Measurements from ENCODE around the gene CCN6.

CCN6 gene

GRCh38 chr6:112022749-112023148 lies 31.2 kb upstream of the CCN6 start (continued):
- TF ChIP-seq HOXA7 (CRISPR knock-in tag; IDR thresholded peaks at IDR 0.05; ENCODE audit: borderline replicate concordance) (no peak), ZNF580 (tag by site-specific recombination; IDR thresholded peaks at IDR 0.05) (no peak)

GRCh38 chr6:112024464-112024863 lies 29.4 kb upstream of the CCN6 start:
- Histone ChIP-seq H3K4me3 (ENCODE audit: low read depth, low read length) (no peak overlapping the region), H3K9me3 (ENCODE audit: control insufficient read depth, insufficient read depth, low read depth, low read length) (no peaks in the 10 kb centered on the region), H3K4me1 (ENCODE audit: control insufficient read depth, insufficient read depth, low read length) (peaks cover 4% of the 10 kb centered on the region; the same call in 1 of the 2 replicates), H3K36me3 (ENCODE audit: control insufficient read depth in 2 of 2, insufficient read depth in 1 of 2, low read length in 2 of 2) (no peaks in the 10 kb centered on the region), H3K27ac (ENCODE audit: extremely low read depth, low read depth, low read length) (no peak overlapping the region)
- TF ChIP-seq ZBTB49 (tag by site-specific recombination; IDR thresholded peaks at IDR 0.05; ENCODE audit: low read depth): no peak
- no peak for TF ChIP-seq ZNF26 (tag by site-specific recombination; IDR thresholded peaks at IDR 0.05)
- TF ChIP-seq ZNF623 (tag by site-specific recombination; IDR thresholded peaks at IDR 0.05): peak; percentile 90
- TF ChIP-seq ZBTB6 (tag by site-specific recombination; IDR thresholded peaks at IDR 0.05): no peak
- TF ChIP-seq ZNF529 (tag by site-specific recombination; IDR thresholded peaks at IDR 0.05; ENCODE audit: insufficient replicate concordance): no peak
- ChIA-PET POLR2A (no interaction called here), CTCF (interaction anchor here (1.1 to 5.2 kb wide), 2 partner anchors 16 to 19 kb away, joined by 3 to 88 read pairs; no protein-coding TSS in a partner anchor)

- Histone ChIP-seq H3K9me3 (ENCODE audit: control insufficient read depth, insufficient read depth, low read depth, low read length) (no peaks in the 10 kb centered on the region), H3K4me1 (ENCODE audit: control insufficient read depth, insufficient read depth, low read length) (no peaks in the 10 kb centered on the region), H3K27ac (ENCODE audit: extremely low read depth, low read depth, low read length) (no peak overlapping the region), H3K36me3 (ENCODE audit: control insufficient read depth in 2 of 2, insufficient read depth in 1 of 2, low read length in 2 of 2) (no peaks in the 10 kb centered on the region), H3K4me3 (ENCODE audit: low read depth, low read length) (no peak overlapping the region)
- TF ChIP-seq ZBTB17 (tag by site-specific recombination; IDR thresholded peaks at IDR 0.05) (no peak), ZNF529 (tag by site-specific recombination; IDR thresholded peaks at IDR 0.05; ENCODE audit: insufficient replicate concordance) (no peak), ZNF704 (tag by site-specific recombination; IDR thresholded peaks at IDR 0.05) (no peak), ZNF623 (tag by site-specific recombination; IDR thresholded peaks at IDR 0.05) (no peak), TSHZ1 (tag by site-specific recombination; IDR thresholded peaks at IDR 0.05; ENCODE audit: borderline replicate concordance) (no peak), ZNF341 (tag by site-specific recombination; IDR thresholded peaks at IDR 0.05; ENCODE audit: low read depth) (no peak), ZNF280C (tag by site-specific recombination; IDR thresholded peaks at IDR 0.05) (no peak), ZNF266 (tag by site-specific recombination; IDR thresholded peaks at IDR 0.05; ENCODE audit: low read depth) (no peak), ZNF629 (tag by site-specific recombination; IDR thresholded peaks at IDR 0.05) (no peak)
- ChIA-PET CTCF (interaction anchor here (0.6 to 5.2 kb wide), 7 partner anchors 9 to 1014 kb away, joined by 3 to 88 read pairs (median 11); no protein-coding TSS in a partner anchor), POLR2A (no interaction called here)
Observed at GRCh38 chr6:112026933-112027332, 27.0 kb upstream of the CCN6 start.

Data from HEK293 (cell line).